HEK293 (cell line): ENCODE measurements around the gene SIGMAR1.

Experiments used
- CTCF ChIP-seq: fragments of 450-650 bp; formaldehyde crosslinking; IDR thresholded peaks from 2 replicates; pipeline ENCODE4 v1.5.1; 2016; ENCODE audit warnings: missing biosample characterization, missing genetic modification characterization
- KLF8 ChIP-seq: fragments of 450-650 bp; formaldehyde crosslinking; IDR thresholded peaks from 2 replicates; pipeline ENCODE4 v1.5.1; 2016; ENCODE audit warnings: missing biosample characterization, missing genetic modification characterization
- REST ChIP-seq: fragments of 450-650 bp; formaldehyde crosslinking; IDR thresholded peaks from 2 replicates; pipeline ENCODE4 v1.5.1; 2016; ENCODE audit warnings: missing biosample characterization, missing genetic modification characterization

GRCh38 chr9:34636791-34637355 lies 714 bp downstream of the SIGMAR1 start:
- TF ChIP-seq REST (tag by site-specific recombination) (no peak), KLF8 (tag by site-specific recombination) (no peak), CTCF (tag by site-specific recombination) (no peak)
